Thyroid gland (tissue), 4 donors: Measurements from ENCODE around the gene B4GALNT4.

Experiments
- POLR2A ChIP-seq, 2 donors: fragments of 450-650 bp; IDR thresholded peaks; one replicate each; pipeline ENCODE4 v1.6.1; 2017; ENCODE audit warnings: antibody characterized with exemption in 2 of 2, mild to moderate bottlenecking in 2 of 2, moderate library complexity in 1 of 2
- TF ChIP-seq, protein P1 (sequence below), 6 experiments: fragments of 200-600 bp in 3 of 6; fragments of 450-650 bp in 3 of 6; sonication (generic) in 3 of 6; IDR thresholded peaks; one replicate each; pipeline ENCODE4 v1.5.1; 2016 to 2019; ENCODE audit warnings: antibody characterized with exemption in 6 of 6, mild to moderate bottlenecking in 2 of 6, inconsistent platforms in 1 of 6, moderate library complexity in 1 of 6

DNA sequence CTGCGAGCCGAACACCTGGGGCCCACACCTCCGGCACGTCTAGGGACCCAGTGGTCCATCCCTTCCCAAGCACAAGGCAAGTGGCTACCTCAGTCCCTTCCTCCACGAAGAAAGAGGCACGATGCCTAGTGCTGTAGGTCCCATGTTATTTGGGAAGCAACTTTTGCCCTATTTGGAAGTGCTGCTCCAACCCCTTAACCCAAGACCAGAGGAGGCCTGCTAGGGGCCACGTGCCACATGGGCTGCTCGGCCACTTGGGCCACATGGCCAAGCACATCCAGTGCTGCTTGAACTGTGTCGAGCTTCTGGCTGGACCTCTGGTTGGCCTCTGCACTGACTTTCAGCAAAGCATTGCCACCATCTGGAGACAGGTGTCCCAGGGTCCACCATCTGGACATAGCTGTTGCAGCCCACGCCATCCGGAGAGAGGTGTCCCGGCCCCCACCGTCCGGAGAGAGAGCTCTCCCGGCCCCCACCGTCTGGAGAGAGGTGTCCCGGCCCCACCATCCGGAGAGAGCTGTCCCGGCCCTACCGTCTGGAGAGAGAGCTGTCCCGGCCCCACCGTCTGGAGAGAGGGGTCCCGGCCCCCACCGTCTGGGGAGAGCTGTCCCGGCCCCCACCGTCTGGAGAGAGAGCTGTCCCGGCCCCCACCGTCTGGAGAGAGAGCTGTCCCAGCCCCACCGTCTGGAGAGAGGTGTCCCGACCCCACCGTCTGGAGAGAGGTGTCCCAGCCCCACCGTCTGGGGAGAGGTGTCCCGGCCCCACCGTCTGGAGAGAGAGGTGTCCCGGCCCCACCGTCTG, 6.5 kb upstream of the B4GALNT4 start:
- TF ChIP-seq, protein P1, sequence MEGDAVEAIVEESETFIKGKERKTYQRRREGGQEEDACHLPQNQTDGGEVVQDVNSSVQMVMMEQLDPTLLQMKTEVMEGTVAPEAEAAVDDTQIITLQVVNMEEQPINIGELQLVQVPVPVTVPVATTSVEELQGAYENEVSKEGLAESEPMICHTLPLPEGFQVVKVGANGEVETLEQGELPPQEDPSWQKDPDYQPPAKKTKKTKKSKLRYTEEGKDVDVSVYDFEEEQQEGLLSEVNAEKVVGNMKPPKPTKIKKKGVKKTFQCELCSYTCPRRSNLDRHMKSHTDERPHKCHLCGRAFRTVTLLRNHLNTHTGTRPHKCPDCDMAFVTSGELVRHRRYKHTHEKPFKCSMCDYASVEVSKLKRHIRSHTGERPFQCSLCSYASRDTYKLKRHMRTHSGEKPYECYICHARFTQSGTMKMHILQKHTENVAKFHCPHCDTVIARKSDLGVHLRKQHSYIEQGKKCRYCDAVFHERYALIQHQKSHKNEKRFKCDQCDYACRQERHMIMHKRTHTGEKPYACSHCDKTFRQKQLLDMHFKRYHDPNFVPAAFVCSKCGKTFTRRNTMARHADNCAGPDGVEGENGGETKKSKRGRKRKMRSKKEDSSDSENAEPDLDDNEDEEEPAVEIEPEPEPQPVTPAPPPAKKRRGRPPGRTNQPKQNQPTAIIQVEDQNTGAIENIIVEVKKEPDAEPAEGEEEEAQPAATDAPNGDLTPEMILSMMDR (IDR thresholded peaks at IDR 0.05): no peak
- TF ChIP-seq POLR2A (IDR thresholded peaks at IDR 0.05): no peak
